ENCODE measurements around the gene NCAM1.

The NCAM1 gene

GRCh38 chr11:113274713-113275582 lies 313.7 kb downstream of the NCAM1 start:
- TF ChIP-seq POLR2A (IDR thresholded peaks at IDR 0.05; ENCODE audit: low read length) (no peak), GATA1 (IDR thresholded peaks at IDR 0.05; ENCODE audit: low read depth, low read length) (no peak)
- no peak for DNase-seq

- no peak for DNase-seq
- TF ChIP-seq GATA1 (IDR thresholded peaks at IDR 0.05; ENCODE audit: low read depth, low read length), result no peak
- TF ChIP-seq POLR2A (IDR thresholded peaks at IDR 0.05; ENCODE audit: low read length), result no peak
These were observed 314.4 kb downstream of the NCAM1 start for GRCh38 chr11:113275602-113276001.

- no peak for DNase-seq
- TF ChIP-seq GATA1 (IDR thresholded peaks at IDR 0.05; ENCODE audit: low read depth, low read length), result no peak
- no peak for TF ChIP-seq POLR2A (IDR thresholded peaks at IDR 0.05; ENCODE audit: low read length)
These were observed 315.2 kb downstream of the NCAM1 start for GRCh38 chr11:113276466-113276865.

GRCh38 chr11:113277907-113278306 lies 316.7 kb downstream of the NCAM1 start:
- no peak for DNase-seq
- TF ChIP-seq GATA1 (IDR thresholded peaks at IDR 0.05; ENCODE audit: low read depth, low read length), result no peak
- no peak for TF ChIP-seq POLR2A (IDR thresholded peaks at IDR 0.05; ENCODE audit: low read length)

- DNase-seq, result no peak
- no peak for TF ChIP-seq POLR2A (IDR thresholded peaks at IDR 0.05; ENCODE audit: low read length)
- TF ChIP-seq GATA1 (IDR thresholded peaks at IDR 0.05; ENCODE audit: low read depth, low read length), result no peak
These were observed 317.3 kb downstream of the NCAM1 start for GRCh38 chr11:113278481-113278880.

- TF ChIP-seq POLR2A (IDR thresholded peaks at IDR 0.05; ENCODE audit: low read length), result no peak
- no peak for DNase-seq
These were observed 317.7 kb downstream of the NCAM1 start for GRCh38 chr11:113278925-113279324.

- DNase-seq, result no peak
- TF ChIP-seq POLR2A (IDR thresholded peaks at IDR 0.05; ENCODE audit: low read length) (no peak), GATA1 (IDR thresholded peaks at IDR 0.05; ENCODE audit: low read depth, low read length) (no peak)
These were observed 318.4 kb downstream of the NCAM1 start for GRCh38 chr11:113279591-113279990.

GRCh38 chr11:113281052-113281725 lies 320.0 kb downstream of the NCAM1 start:
- TF ChIP-seq GATA1 (IDR thresholded peaks at IDR 0.05; ENCODE audit: low read depth, low read length), result no peak
- no peak for TF ChIP-seq POLR2A (IDR thresholded peaks at IDR 0.05; ENCODE audit: low read length)

GRCh38 chr11:113282898-113283437 lies 321.7 kb downstream of the NCAM1 start:
- no peak for TF ChIP-seq GATA1 (IDR thresholded peaks at IDR 0.05; ENCODE audit: low read depth, low read length)
- TF ChIP-seq POLR2A (IDR thresholded peaks at IDR 0.05; ENCODE audit: low read length), result no peak
- no peak for DNase-seq

More at GRCh38 chr11:113281052-113281725, 320.0 kb downstream of the NCAM1 start:
- no peak for DNase-seq

GRCh38 chr11:113283881-113284280 lies 322.7 kb downstream of the NCAM1 start:
- no peak for TF ChIP-seq POLR2A (IDR thresholded peaks at IDR 0.05; ENCODE audit: low read length)
- TF ChIP-seq GATA1 (IDR thresholded peaks at IDR 0.05; ENCODE audit: low read depth, low read length), result no peak
- no peak for DNase-seq

GRCh38 chr11:113286009-113286408 lies 324.8 kb downstream of the NCAM1 start:
- no peak for DNase-seq
- no peak for TF ChIP-seq GATA1 (IDR thresholded peaks at IDR 0.05; ENCODE audit: low read depth, low read length)
- TF ChIP-seq POLR2A (IDR thresholded peaks at IDR 0.05; ENCODE audit: low read length), result no peak

- no peak for DNase-seq
- no peak for TF ChIP-seq GATA1 (IDR thresholded peaks at IDR 0.05; ENCODE audit: low read depth, low read length)
- TF ChIP-seq POLR2A (IDR thresholded peaks at IDR 0.05; ENCODE audit: low read length), result no peak
These were observed 325.6 kb downstream of the NCAM1 start for GRCh38 chr11:113286509-113287497.

- TF ChIP-seq GATA1 (IDR thresholded peaks at IDR 0.05; ENCODE audit: low read depth, low read length) (no peak), POLR2A (IDR thresholded peaks at IDR 0.05; ENCODE audit: low read length) (no peak)
- no peak for DNase-seq
These were observed 326.6 kb downstream of the NCAM1 start for GRCh38 chr11:113287801-113288200.
